Nucleus accumbens (tissue), 56 donors: ENCODE data around the gene FAM114A2.

Experiments
- DNase-seq, 56 donors: peaks; one replicate each; lab custom pipeline; 2025; lab: John Stamatoyannopoulos, UW

The FAM114A2 gene

GRCh38 chr5:153957205-153957604 lies 81.5 kb downstream of the FAM114A2 start:
- DNase-seq, result no peak

DNA sequence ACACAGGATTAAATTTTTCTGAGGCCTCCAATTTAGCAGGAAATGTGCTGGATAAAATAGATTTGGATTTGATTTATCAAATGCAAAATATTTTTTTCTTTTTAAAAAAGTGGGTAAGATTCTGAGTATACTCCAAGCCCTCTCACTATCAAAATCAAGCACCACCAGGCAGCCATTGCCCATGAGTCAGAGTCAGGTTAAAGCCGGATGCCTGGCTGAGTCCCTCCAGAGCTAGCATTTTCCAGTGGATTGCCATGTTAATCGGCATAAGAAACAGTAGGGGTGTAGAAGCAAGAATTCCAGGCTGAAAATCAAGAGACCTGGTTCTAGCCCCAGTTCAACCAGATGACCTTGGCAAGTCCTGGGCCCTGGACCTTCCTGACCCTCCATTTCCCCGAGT lies 85.3 kb downstream of the FAM114A2 start:
- DNase-seq, result no peak

DNA sequence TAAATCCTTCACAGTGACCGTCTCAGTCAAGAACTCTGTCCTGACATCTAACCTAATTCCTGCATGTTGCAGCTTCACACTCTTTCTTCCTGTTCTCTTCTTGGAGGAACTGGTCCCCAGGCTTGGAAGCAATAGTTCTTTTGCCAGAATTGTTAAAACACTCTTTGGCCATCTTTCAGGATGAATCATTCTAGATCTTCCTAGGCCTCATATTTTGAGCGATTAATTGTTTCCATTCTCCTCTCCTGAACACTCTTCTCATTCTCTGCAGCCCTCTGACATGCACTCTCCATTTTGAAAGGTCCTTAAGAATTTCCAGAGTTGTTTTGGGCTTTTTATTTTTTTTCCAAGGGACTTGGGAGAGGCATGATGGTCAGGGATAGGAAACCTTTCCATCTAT lies 85.8 kb downstream of the FAM114A2 start:
- no peak for DNase-seq

DNA sequence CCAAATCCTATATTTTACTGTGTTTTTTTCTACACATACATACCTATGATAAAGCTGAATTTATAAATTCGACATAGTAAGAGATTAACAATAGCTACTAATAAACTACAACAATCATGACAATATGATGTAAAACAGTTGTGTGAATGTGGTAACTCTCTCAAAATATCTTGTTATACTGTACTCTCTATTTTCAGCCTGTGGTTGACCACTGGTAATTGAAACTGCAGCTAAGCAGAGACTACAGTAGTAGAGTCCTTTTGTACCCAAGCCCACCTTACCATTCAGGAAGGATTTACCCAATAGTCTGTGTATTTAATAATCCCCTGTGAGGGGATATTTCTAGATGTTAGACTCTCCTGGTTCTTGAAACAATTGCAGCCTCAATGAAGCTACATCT lies 86.7 kb downstream of the FAM114A2 start:
- DNase-seq, result no peak

DNA sequence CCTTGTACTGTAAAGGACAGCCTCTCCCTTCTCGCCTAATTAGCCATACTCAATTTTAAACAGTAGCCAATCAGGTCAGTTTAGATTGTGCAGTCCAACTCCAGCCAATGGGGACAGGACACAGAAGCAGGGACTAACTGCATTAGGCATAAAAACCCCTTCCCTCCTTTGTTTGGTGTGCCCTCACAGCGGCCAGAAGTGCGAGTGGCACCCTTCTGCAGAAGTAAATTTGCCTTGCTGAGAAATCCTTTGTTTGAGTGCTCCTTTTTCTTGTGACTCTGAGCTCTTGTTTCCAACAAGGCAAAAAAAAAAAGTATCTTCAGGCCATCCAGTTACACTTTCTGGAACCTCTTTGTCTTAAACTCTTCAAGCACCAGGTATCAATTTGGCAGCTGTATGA lies 97.4 kb downstream of the FAM114A2 start:
- DNase-seq, result no peak
